Eye (tissue), 1 donor: ENCODE measurements around the gene NDST4.
A peak's percentile ranks its signal among the peaks of the same experiment; 100 is the strongest.

Experiments used
- DNase-seq: peaks from one replicate; pipeline ENCODE4 v3.0.0-alpha.2; 2015

The NDST4 gene

GRCh38 chr4:114900934-114901333, 212.5 kb downstream of the NDST4 start:
- DNase-seq: no peak

- no peak for DNase-seq
Observed at GRCh38 chr4:114890773-114891172, 222.6 kb downstream of the NDST4 start.

GRCh38 chr4:114886761-114887160, 226.7 kb downstream of the NDST4 start:
- no peak for DNase-seq

- no peak for DNase-seq
Observed at GRCh38 chr4:114883641-114884040, 229.8 kb downstream of the NDST4 start.

GRCh38 chr4:114879916-114880669, 233.3 kb downstream of the NDST4 start:
- peak; percentile 44 for DNase-seq

GRCh38 chr4:114875630-114876029, 237.8 kb downstream of the NDST4 start:
- DNase-seq: no peak

- DNase-seq: peak; percentile 51
Observed at GRCh38 chr4:114874321-114874720, 239.1 kb downstream of the NDST4 start.

GRCh38 chr4:114870987-114871386, 242.4 kb downstream of the NDST4 start:
- DNase-seq: no peak

- DNase-seq: peak; percentile 64
Observed at GRCh38 chr4:114866901-114867670, 246.3 kb downstream of the NDST4 start.

- DNase-seq: no peak
Observed at GRCh38 chr4:114864060-114864459, 249.4 kb downstream of the NDST4 start.

GRCh38 chr4:114860786-114861185, 252.6 kb downstream of the NDST4 start:
- no peak for DNase-seq

- DNase-seq: no peak
Observed at GRCh38 chr4:114857831-114858230, 255.6 kb downstream of the NDST4 start.

GRCh38 chr4:114839986-114840385, 273.4 kb downstream of the NDST4 start:
- DNase-seq: no peak

- DNase-seq: no peak
Observed at GRCh38 chr4:114830628-114831027, 282.8 kb downstream of the NDST4 start.

GRCh38 chr4:114827651-114828050, 285.8 kb downstream of the NDST4 start:
- no peak for DNase-seq

GRCh38 chr4:114815760-114816159, 297.7 kb downstream of the NDST4 start:
- DNase-seq: no peak

- no peak for DNase-seq
Observed at GRCh38 chr4:114813961-114814360, 299.5 kb downstream of the NDST4 start.

GRCh38 chr4:114811564-114812301, 301.7 kb downstream of the NDST4 start:
- no peak for DNase-seq

GRCh38 chr4:114807759-114808404, 305.5 kb downstream of the NDST4 start:
- no peak for DNase-seq

- no peak for DNase-seq
Observed at GRCh38 chr4:114807357-114807756, 306.1 kb downstream of the NDST4 start.

- no peak for DNase-seq
Observed at GRCh38 chr4:114791976-114792375, 321.4 kb downstream of the NDST4 start.

GRCh38 chr4:114785570-114785969, 327.9 kb downstream of the NDST4 start:
- no peak for DNase-seq

GRCh38 chr4:114783215-114783595, 330.2 kb downstream of the NDST4 start:
- peak; percentile 3 for DNase-seq
